Ovary (tissue), 3 donors: Measurements from ENCODE around the gene GALK2.

ENCODE experiments used
- CTCF ChIP-seq, 3 donors: fragments of 450-650 bp in 2 of 3; fragments of 200-600 bp in 1 of 3; IDR thresholded peaks; one replicate each; pipeline versions ENCODE4 v1.5.1 to v1.8.0; 2016 to 2022; ENCODE audit warnings: antibody characterized with exemption in 3 of 3, mild to moderate bottlenecking in 1 of 3
- EP300 ChIP-seq: sonication (generic); formaldehyde crosslinking; IDR thresholded peaks from one replicate; pipeline ENCODE4 v1.6.1; 2017; ENCODE audit warnings: antibody characterized with exemption
- POLR2A ChIP-seq: fragments of 450-650 bp; IDR thresholded peaks from one replicate; pipeline ENCODE4 v1.6.1; 2017; ENCODE audit warnings: antibody characterized with exemption, mild to moderate bottlenecking, moderate library complexity
- donor health status: DM: no; HTN: no; CAD: no.

GRCh38 chr15:49148298-49148697 lies 21.7 kb upstream of the GALK2 start:
- TF ChIP-seq CTCF (IDR thresholded peaks at IDR 0.05): no peak
- TF ChIP-seq POLR2A: no peak
- no peak for TF ChIP-seq EP300
